ENCODE results near the gene SNCG.
"Not testable (repeated sequence)": the region's sequence is repeated elsewhere in the genome, so short reads cannot be mapped to it uniquely, and the experiment has no call there.

SNCG gene

GRCh38 chr10:86932674-86933073 lies 25.7 kb upstream of the SNCG start:
- Histone ChIP-seq H3K27ac (peak overlapping the region in 1 of 2 donors; percentile 48), H3K4me3 (no peak overlapping the region)
- DNase-seq (ENCODE audit: low spot score) = peak; percentile 41
- no peak for TF ChIP-seq CTCF (IDR thresholded peaks at IDR 0.05)

- H3K4me3 ChIP-seq, H3K27ac ChIP-seq: not testable (repeated sequence)
- DNase-seq (ENCODE audit: low spot score) = peak; percentile 33
These were observed 24.2 kb upstream of the SNCG start for GRCh38 chr10:86934162-86934711.

GRCh38 chr10:86936661-86937501 lies 21.5 kb upstream of the SNCG start:
- H3K4me3 ChIP-seq = no peak overlapping the region
- DNase-seq (ENCODE audit: low spot score) = peak; percentile 69
- peak overlapping the region; percentile 6 to 48 for H3K27ac ChIP-seq
- no peak for TF ChIP-seq CTCF (IDR thresholded peaks at IDR 0.05)

GRCh38 chr10:86937502-86938154 lies 20.8 kb upstream of the SNCG start:
- peak overlapping the region in 1 of 2 donors; percentile 51 for H3K27ac ChIP-seq
- no peak overlapping the region for H3K4me3 ChIP-seq
- TF ChIP-seq CTCF (IDR thresholded peaks at IDR 0.05) = no peak
- DNase-seq (ENCODE audit: low spot score) = peak; percentile 52

GRCh38 chr10:86938260-86938659 lies 20.1 kb upstream of the SNCG start:
- no peak for DNase-seq (ENCODE audit: low spot score)
- TF ChIP-seq CTCF (IDR thresholded peaks at IDR 0.05) = no peak
- H3K4me3 ChIP-seq = no peak overlapping the region

GRCh38 chr10:86940076-86940475 lies 18.3 kb upstream of the SNCG start:
- peak; percentile 40 for DNase-seq (ENCODE audit: low spot score)
- H3K4me3 ChIP-seq, H3K27ac ChIP-seq: not testable (repeated sequence)

More at GRCh38 chr10:86938260-86938659, 20.1 kb upstream of the SNCG start:
- H3K27ac ChIP-seq = no peak overlapping the region

GRCh38 chr10:86940677-86941076 lies 17.7 kb upstream of the SNCG start:
- Histone ChIP-seq H3K27ac (no peak overlapping the region), H3K4me3 (no peak overlapping the region)
- peak; percentile 76 for DNase-seq (ENCODE audit: low spot score)
- TF ChIP-seq CTCF (IDR thresholded peaks at IDR 0.05) = no peak

- TF ChIP-seq CTCF (IDR thresholded peaks at IDR 0.05) = no peak
- no peak overlapping the region for H3K4me3 ChIP-seq
- H3K27ac ChIP-seq = no peak overlapping the region
- DNase-seq (ENCODE audit: low spot score) = no peak
These were observed 17.0 kb upstream of the SNCG start for GRCh38 chr10:86941426-86941825.

Measured in coronary artery (tissue), 2 donors.